Endothelial cell of umbilical vein (primary cell): ENCODE measurements around the gene PNPLA5. TPM values are rescaled to one million over a fixed set of nuclear protein-coding genes. Genes with fewer than 3 reads are reported as not detected.

Experiments
- BruUV-seq: library from RNA; stranded (reverse); fragments of 400-500 nt; replicated peaks from 2 replicates; lab custom pipeline; 2021; lab: Mats Ljungman, UMichigan
- CTCF ChIA-PET: fragments of 300-600, 350-600 bp; sonication (Branson Sonifier 250); formaldehyde crosslinking; loops from one replicate; lab custom pipeline; 2021; ENCODE audit warnings: antibody characterized with exemption, inconsistent platforms; lab: Charles Lee
- POLR2A ChIA-PET: fragments of 300-600, 350-600 bp; sonication (Branson Sonifier 250); formaldehyde crosslinking; loops from one replicate; lab custom pipeline; 2021; ENCODE audit warnings: antibody characterized with exemption, inconsistent platforms; lab: Charles Lee
- DNase-seq: peaks from one replicate; pipeline ENCODE4 v3.0.0-alpha.2; 2011; ENCODE audit warnings: low read depth, low spot score
- FAIRE-seq: peaks from 2 replicates; lab custom pipeline; 2011; peaks lifted over from hg19 to GRCh38; lab: Jason Lieb, UNC
- H2AFZ ChIP-seq: 2 replicates; pipeline ENCODE4 v1.6.0; 2012; ENCODE audit warnings: low read depth, low read length, control low read depth, inconsistent platforms
- H3K27ac ChIP-seq: 2 replicates; pipeline ENCODE4 v1.5.1; 2011; ENCODE audit warnings: low read depth, mild to moderate bottlenecking, control low read depth, low read length, moderate library complexity; ENCODE audit not compliant: insufficient read depth
- H3K27me3 ChIP-seq, 2 experiments: 2 replicates each; pipeline versions ENCODE4 v1.6.0 to v1.6.1; 2011; ENCODE audit warnings: low read length in 2 of 2, mixed read lengths in 1 of 2; ENCODE audit not compliant: control insufficient read depth in 2 of 2, insufficient read depth in 2 of 2
- H3K36me3 ChIP-seq, 2 experiments: 2 replicates in 1 of 2; 3 replicates in 1 of 2; pipeline ENCODE4 v1.5.1; 2011; ENCODE audit warnings: low read length in 2 of 2, mild to moderate bottlenecking in 1 of 2, moderate library complexity in 1 of 2; ENCODE audit not compliant: control insufficient read depth in 2 of 2, insufficient read depth in 2 of 2; ENCODE audit errors: extremely low read depth in 1 of 2
- H3K4me1 ChIP-seq: 3 replicates; pipeline ENCODE4 v1.5.1; 2011; ENCODE audit warnings: mild to moderate bottlenecking, low read length; ENCODE audit not compliant: control insufficient read depth, insufficient read depth; ENCODE audit errors: extremely low read depth
- H3K4me2 ChIP-seq: 2 replicates; pipeline ENCODE4 v1.6.1; 2011; ENCODE audit warnings: low read length, control low read depth, mixed read lengths; ENCODE audit not compliant: insufficient read depth
- H3K4me3 ChIP-seq, 3 experiments: fragments of 200-600 bp in 1 of 3; sonication (generic), shearing (Covaris generic) in 1 of 3; replicated peaks in 1 of 3; 2 replicates each; pipeline ENCODE4 v1.5.1; 2011 to 2016; ENCODE audit warnings: control low read depth in 3 of 3, low read length in 3 of 3, mild to moderate bottlenecking in 2 of 3, inconsistent platforms in 1 of 3, low read depth in 1 of 3, moderate library complexity in 1 of 3; ENCODE audit not compliant: insufficient read depth in 1 of 3
- H3K79me2 ChIP-seq: 2 replicates; pipeline ENCODE4 v1.6.0; 2012; ENCODE audit warnings: low read length, inconsistent platforms; ENCODE audit not compliant: control insufficient read depth, insufficient read depth
- H3K9ac ChIP-seq: replicated peaks from 2 replicates; pipeline ENCODE3; 2011; ENCODE audit warnings: low read length, control low read depth; ENCODE audit not compliant: insufficient read depth; ENCODE audit errors: extremely low read depth
- H3K9me1 ChIP-seq: replicated peaks from 3 replicates; pipeline ENCODE4 v1.6.0; 2011; ENCODE audit warnings: mild to moderate bottlenecking, low read length; ENCODE audit not compliant: control insufficient read depth, insufficient read depth; ENCODE audit errors: extremely low read depth
- H3K9me3 ChIP-seq: replicated peaks from 2 replicates; pipeline ENCODE4 v1.5.1; 2012; ENCODE audit warnings: low read length, inconsistent platforms; ENCODE audit not compliant: control insufficient read depth, insufficient read depth
- H4K20me1 ChIP-seq: replicated peaks from 2 replicates; pipeline ENCODE3; 2011; ENCODE audit warnings: mild to moderate bottlenecking, low read length; ENCODE audit not compliant: control insufficient read depth, insufficient read depth; ENCODE audit errors: extremely low read depth
- CTCF ChIP-seq, 2 donors: IDR thresholded peaks; 1 replicate in 1 of 2; 2 replicates in 1 of 2; pipeline ENCODE4 v1.5.1; 2011; ENCODE audit warnings: low read length in 2 of 2, mild to moderate bottlenecking in 2 of 2, moderate library complexity in 2 of 2, control low read depth in 1 of 2, inconsistent platforms in 1 of 2, low read depth in 1 of 2; ENCODE audit not compliant: insufficient read depth in 1 of 2; ENCODE audit errors: extremely low read depth in 1 of 2
- EZH2 ChIP-seq: IDR thresholded peaks from 2 replicates; pipeline ENCODE4 v1.6.1; 2012; ENCODE audit warnings: borderline replicate concordance, low read depth, mild to moderate bottlenecking, moderate library complexity, low read length, inconsistent platforms; ENCODE audit not compliant: severe bottlenecking
- GATA2 ChIP-seq: IDR thresholded peaks from 2 replicates; pipeline ENCODE4 v1.7.0; 2011; ENCODE audit warnings: low read depth, mild to moderate bottlenecking, moderate library complexity, mixed read lengths, low read length; ENCODE audit not compliant: insufficient read length, insufficient read depth
- JUN ChIP-seq: IDR thresholded peaks from 2 replicates; pipeline ENCODE4 v1.6.1; 2011; ENCODE audit warnings: borderline replicate concordance, low read depth; ENCODE audit not compliant: insufficient read length, insufficient read depth
- MAX ChIP-seq: IDR thresholded peaks from 2 replicates; pipeline ENCODE4 v1.6.1; 2011; ENCODE audit not compliant: insufficient read depth, insufficient read length
- MYC ChIP-seq: IDR thresholded peaks from one replicate; pipeline ENCODE4 v1.6.1; 2011; ENCODE audit warnings: mild to moderate bottlenecking, low read depth, low read length
- POLR2A ChIP-seq: IDR thresholded peaks from 2 replicates; pipeline ENCODE4 v1.6.1; 2012; ENCODE audit warnings: low read depth, mild to moderate bottlenecking, control low read depth, low read length
- POLR2AphosphoS5 ChIP-seq: IDR thresholded peaks from 2 replicates; pipeline ENCODE4 v1.6.1; 2012; ENCODE audit warnings: low read depth, mild to moderate bottlenecking, control low read depth, low read length, moderate library complexity; ENCODE audit not compliant: insufficient read depth
- dilution Hi-C: fragments of 300-500 bp; cut with MboI; formaldehyde crosslinking; loops from one replicate; pipeline ENCODE4 v1.15.0; 2019; ENCODE audit warnings: low sequenced_read_pairs; ENCODE audit not compliant: extremely low pct_ligation_motif_present
- intact Hi-C: fragments of 100-400 bp; cut with micrococcal nuclease; formaldehyde crosslinking; loops from one replicate; pipeline ENCODE4 v1.10.0; 2022
- polyA plus RNA-seq, 4 experiments: library from polyadenylated mRNA; depleted of rRNA in 3 of 4; stranded (reverse) in 3 of 4; unstranded in 1 of 4; fragments of >200 nt; gene quantifications; 2 replicates each; pipeline versions ENCODE4 v1.2.1 to v1.2.3, GENCODE V29; 2011 to 2012; ENCODE audit warnings: missing spikeins in 1 of 4
- total RNA-seq: library from RNA; stranded (reverse); gene quantifications from 2 replicates; pipeline ENCODE4 v1.2.3, GENCODE V29; 2021

Gene PNPLA5
- total and polyA plus RNA-seq, 2 donors (not counting 3 experiments of a cell fraction or from before 2014, with no cell fraction given): not detected

GRCh38 chr22:43854786-43855271 is 37.0 kb downstream of the PNPLA5 start:
- H3K27me3 ChIP-seq: no peaks in the 10 kb centered on the region
- ChIA-PET POLR2A (no interaction called here), CTCF (no interaction called here)
- FAIRE-seq (no peak), DNase-seq (no peak)
- no peak overlapping the region for H3K4me3 ChIP-seq
- H3K9ac ChIP-seq: no peak overlapping the region
- no peak overlapping the region for H3K27ac ChIP-seq
- no peak overlapping the region for H2AFZ ChIP-seq
- H3K36me3 ChIP-seq: no peaks in the 10 kb centered on the region
- no peaks in the 10 kb centered on the region for H3K79me2 ChIP-seq
- H4K20me1 ChIP-seq: no peaks in the 10 kb centered on the region
- no peak overlapping the region for H3K4me2 ChIP-seq
- H3K4me1 ChIP-seq: peaks cover 5% of the 10 kb centered on the region
- intact Hi-C loops (no loop called here), dilution Hi-C loops (no loop called here)
- H3K9me1 ChIP-seq: no peaks in the 10 kb centered on the region
- BruUV-seq: no TSS peak
- no peak for TF ChIP-seq JUN
- no peak for TF ChIP-seq POLR2AphosphoS5
- no peak for TF ChIP-seq MAX
- no peak for TF ChIP-seq MYC
- TF ChIP-seq EZH2: no peak
- no peak for TF ChIP-seq GATA2
- TF ChIP-seq POLR2A: no peak
- no peak for TF ChIP-seq CTCF (IDR thresholded peaks at IDR 0.05; ENCODE audit: extremely low read depth in 1 of 2, insufficient read depth in 1 of 2, low read depth in 1 of 2, low read length in 2 of 2)
- no peaks in the 10 kb centered on the region for H3K9me3 ChIP-seq
